ENCODE data around the gene RPRD1B.

RPRD1B gene

GRCh38 chr20:38040276-38040675, 6.7 kb downstream of the RPRD1B start:
- DNase-seq: no peak

- DNase-seq: no peak
Observed at GRCh38 chr20:38043512-38044300, 10.2 kb downstream of the RPRD1B start.

- DNase-seq: no peak
Observed at GRCh38 chr20:38044685-38045084, 11.1 kb downstream of the RPRD1B start.

GRCh38 chr20:38046572-38046971, 13.0 kb downstream of the RPRD1B start:
- DNase-seq: no peak

- no peak for DNase-seq
Observed at GRCh38 chr20:38049800-38050199, 16.3 kb downstream of the RPRD1B start.

GRCh38 chr20:38050686-38051085, 17.1 kb downstream of the RPRD1B start:
- no peak for DNase-seq

GRCh38 chr20:38052870-38053269, 19.3 kb downstream of the RPRD1B start:
- DNase-seq: no peak

- DNase-seq: no peak
Observed at GRCh38 chr20:38054647-38055046, 21.1 kb downstream of the RPRD1B start.

- no peak for DNase-seq
Observed at GRCh38 chr20:38055294-38055693, 21.7 kb downstream of the RPRD1B start.

GRCh38 chr20:38055848-38056247, 22.3 kb downstream of the RPRD1B start:
- DNase-seq: no peak

GRCh38 chr20:38057351-38057972, 23.9 kb downstream of the RPRD1B start:
- peak; percentile 59 to 76 (median 60) for DNase-seq

GRCh38 chr20:38059832-38060231, 26.3 kb downstream of the RPRD1B start:
- no peak for DNase-seq

- no peak for DNase-seq
Observed at GRCh38 chr20:38060536-38060935, 27.0 kb downstream of the RPRD1B start.

- DNase-seq: no peak
Observed at GRCh38 chr20:38061109-38061508, 27.6 kb downstream of the RPRD1B start.

- no peak for DNase-seq
Observed at GRCh38 chr20:38062890-38063289, 29.3 kb downstream of the RPRD1B start.

GRCh38 chr20:38063911-38064530, 30.5 kb downstream of the RPRD1B start:
- no peak for DNase-seq

- DNase-seq: no peak
Observed at GRCh38 chr20:38065764-38066375, 32.3 kb downstream of the RPRD1B start.

GRCh38 chr20:38066969-38067716, 33.6 kb downstream of the RPRD1B start:
- no peak for DNase-seq

- DNase-seq: no peak
Observed at GRCh38 chr20:38067717-38068365, 34.3 kb downstream of the RPRD1B start.

- DNase-seq: no peak
Observed at GRCh38 chr20:38072898-38073297, 39.4 kb downstream of the RPRD1B start.

- peak in 2 of 5 donors; percentile 20 to 40 for DNase-seq
Observed at GRCh38 chr20:38073307-38074071, 39.9 kb downstream of the RPRD1B start.
